NB4 (cell line): ENCODE measurements around the gene HS6ST1.

ENCODE experiments used
- TF ChIP-seq, protein P1 (sequence below): IDR thresholded peaks from 2 replicates; pipeline ENCODE4 v1.6.1; 2011; ENCODE audit warnings: low read depth, low read length
- TF ChIP-seq, protein P2 (sequence below): IDR thresholded peaks from one replicate; pipeline ENCODE4 v1.5.1; 2012; ENCODE audit warnings: low read depth, low read length

DNA sequence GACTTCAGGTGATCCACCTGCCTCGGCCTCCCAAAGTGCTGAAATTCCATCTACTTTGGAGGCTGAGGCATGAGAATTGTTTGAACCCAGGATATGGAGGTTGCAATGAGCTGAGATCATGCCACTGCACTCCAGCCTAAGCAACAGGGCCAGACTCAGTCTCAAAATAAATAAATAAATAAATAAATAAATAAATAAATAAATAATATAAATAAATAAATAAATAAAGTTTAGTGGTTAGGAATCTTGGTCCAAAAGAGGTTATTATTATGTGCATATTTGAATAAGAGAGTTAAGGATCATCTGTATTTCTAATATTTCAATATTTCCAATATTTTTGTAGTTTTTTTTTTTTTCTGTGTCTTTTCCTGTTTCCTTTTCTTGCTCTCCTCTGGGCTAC, 90.8 kb downstream of the HS6ST1 start:
- TF ChIP-seq, protein P1, sequence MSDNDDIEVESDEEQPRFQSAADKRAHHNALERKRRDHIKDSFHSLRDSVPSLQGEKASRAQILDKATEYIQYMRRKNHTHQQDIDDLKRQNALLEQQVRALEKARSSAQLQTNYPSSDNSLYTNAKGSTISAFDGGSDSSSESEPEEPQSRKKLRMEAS, result no peak
- TF ChIP-seq, protein P2, sequence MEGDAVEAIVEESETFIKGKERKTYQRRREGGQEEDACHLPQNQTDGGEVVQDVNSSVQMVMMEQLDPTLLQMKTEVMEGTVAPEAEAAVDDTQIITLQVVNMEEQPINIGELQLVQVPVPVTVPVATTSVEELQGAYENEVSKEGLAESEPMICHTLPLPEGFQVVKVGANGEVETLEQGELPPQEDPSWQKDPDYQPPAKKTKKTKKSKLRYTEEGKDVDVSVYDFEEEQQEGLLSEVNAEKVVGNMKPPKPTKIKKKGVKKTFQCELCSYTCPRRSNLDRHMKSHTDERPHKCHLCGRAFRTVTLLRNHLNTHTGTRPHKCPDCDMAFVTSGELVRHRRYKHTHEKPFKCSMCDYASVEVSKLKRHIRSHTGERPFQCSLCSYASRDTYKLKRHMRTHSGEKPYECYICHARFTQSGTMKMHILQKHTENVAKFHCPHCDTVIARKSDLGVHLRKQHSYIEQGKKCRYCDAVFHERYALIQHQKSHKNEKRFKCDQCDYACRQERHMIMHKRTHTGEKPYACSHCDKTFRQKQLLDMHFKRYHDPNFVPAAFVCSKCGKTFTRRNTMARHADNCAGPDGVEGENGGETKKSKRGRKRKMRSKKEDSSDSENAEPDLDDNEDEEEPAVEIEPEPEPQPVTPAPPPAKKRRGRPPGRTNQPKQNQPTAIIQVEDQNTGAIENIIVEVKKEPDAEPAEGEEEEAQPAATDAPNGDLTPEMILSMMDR, result no peak
